H1 (cell line): ENCODE data around the gene DENND2C. TPM values are rescaled to one million over a fixed set of nuclear protein-coding genes. Genes with fewer than 3 reads are reported as not detected.

ENCODE experiments used
- ASH2L ChIP-seq: fragments of 200-600, 300-600 bp; sonication (generic); IDR thresholded peaks from one replicate; pipeline ENCODE4 v1.7.1; 2017; ENCODE audit warnings: low read length
- CHD1 ChIP-seq: IDR thresholded peaks from 2 replicates; pipeline ENCODE4 v1.6.1; 2012; ENCODE audit warnings: low read depth, low read length, improper control_type of control experiment
- CHD7 ChIP-seq: fragments of 300-600 bp; sonication (generic); IDR thresholded peaks from 2 replicates; pipeline ENCODE4 v1.7.1; 2012; ENCODE audit warnings: low read length, moderate library complexity, mild to moderate bottlenecking, inconsistent platforms; ENCODE audit not compliant: insufficient replicate concordance
- E2F6 ChIP-seq: IDR thresholded peaks from 2 replicates; pipeline ENCODE4 v1.6.1; 2012; ENCODE audit warnings: inconsistent platforms
- JUND ChIP-seq: IDR thresholded peaks from 2 replicates; pipeline ENCODE4 v1.6.1; 2011; ENCODE audit warnings: mild to moderate bottlenecking, improper control_type of control experiment, low read length
- TAF1 ChIP-seq: IDR thresholded peaks from 2 replicates; pipeline ENCODE4 v1.6.1; 2011; ENCODE audit warnings: mild to moderate bottlenecking, low read depth, low read length
- TAF7 ChIP-seq: optimal IDR thresholded peaks from 2 replicates; pipeline ENCODE3; 2011; ENCODE audit warnings: low read depth, mild to moderate bottlenecking, inconsistent platforms, low read length, moderate library complexity, borderline replicate concordance
- YY1 ChIP-seq: IDR thresholded peaks from 2 replicates; pipeline ENCODE4 v1.6.1; 2011; ENCODE audit warnings: low read depth, mild to moderate bottlenecking, low read length
- polyA plus RNA-seq, 7 experiments: library from polyadenylated mRNA; depleted of rRNA in 3 of 7; stranded (reverse) in 5 of 7; unstranded in 2 of 7; fragments of >200 nt in 5 of 7; fragments of 200-250 nt in 2 of 7; gene quantifications; 1 replicate in 5 of 7; 2 replicates in 1 of 7; 4 replicates in 1 of 7; pipeline versions ENCODE4 v1.2.1 to v1.2.3, GENCODE V29; 2011 to 2013; ENCODE audit warnings: missing spikeins in 2 of 7, mixed read lengths in 2 of 7
- total RNA-seq: library from RNA; stranded (reverse); fragmentation: NEBNext Ultra II Directional; extraction: Animal tissue kit (Norgen Biotek cat#: 25700); gene quantifications from 2 replicates; pipeline ENCODE4 v1.2.1, GENCODE V29; 2021

The DENND2C gene
- total and polyA plus RNA-seq, 2 of the 8 experiments (the other 6 are each of a cell fraction or from before 2014, with no cell fraction given): 1.8 to 5.5 TPM

- TF ChIP-seq CHD7 (peak; percentile 56), ASH2L (peak; percentile 35), TAF1 (peak; percentile 93), CHD1 (no peak), TAF7 (peak; percentile 80), JUND (0 out of 2 replicates have a peak, but pooled peaks have one; percentile 11), E2F6 (peak; percentile 55; the same call in 1 of the 2 replicates), YY1 (peak; percentile 91)
These were observed 88.2 kb downstream of the DENND2C start, which contains the start of gene BCAS2 (continued) for GRCh38 chr1:114581335-114582287.
